H9 (cell line): ENCODE results near the gene ATG14. TPM values are rescaled to one million over a fixed set of nuclear protein-coding genes. Genes with fewer than 3 reads are reported as not detected.

Experiments
- DNase-seq: peaks from one replicate; pipeline ENCODE4 v3.0.0-alpha.2; 2017
- H2AFZ ChIP-seq: one replicate; pipeline ENCODE4 v1.6.1; 2013; ENCODE audit warnings: mild to moderate bottlenecking, low read length, control low read depth, moderate library complexity
- H2AK5ac ChIP-seq: 2 replicates; pipeline ENCODE4 v1.6.1; 2013; ENCODE audit warnings: low read length, control low read depth, mixed read lengths; ENCODE audit not compliant: insufficient read length
- H2BK120ac ChIP-seq: one replicate; pipeline ENCODE4 v1.6.1; 2013; ENCODE audit warnings: low read depth, mild to moderate bottlenecking, low read length, control low read depth, inconsistent platforms; ENCODE audit not compliant: poor library complexity, severe bottlenecking
- H2BK12ac ChIP-seq: 2 replicates; pipeline ENCODE4 v1.6.1; 2013; ENCODE audit warnings: low read length, control low read depth, mixed read lengths, low read depth; ENCODE audit not compliant: insufficient read length
- H2BK15ac ChIP-seq: 2 replicates; pipeline ENCODE4 v1.6.1; 2013; ENCODE audit warnings: low read depth, low read length, control low read depth
- H2BK20ac ChIP-seq: one replicate; pipeline ENCODE4 v1.6.1; 2013; ENCODE audit warnings: low read depth, mild to moderate bottlenecking, low read length, control low read depth, inconsistent platforms; ENCODE audit not compliant: poor library complexity, severe bottlenecking
- H2BK5ac ChIP-seq: 2 replicates; pipeline ENCODE4 v1.6.1; 2013; ENCODE audit warnings: low read length, control low read depth, mixed read lengths; ENCODE audit not compliant: insufficient read length
- H3K14ac ChIP-seq: 2 replicates; pipeline ENCODE4 v1.6.1; 2013; ENCODE audit warnings: low read length, control low read depth; ENCODE audit not compliant: insufficient read depth
- H3K18ac ChIP-seq: 2 replicates; pipeline ENCODE4 v1.6.1; 2013; ENCODE audit warnings: low read depth, mild to moderate bottlenecking, mixed read lengths, low read length, control low read depth; ENCODE audit not compliant: insufficient read length
- H3K23ac ChIP-seq: 2 replicates; pipeline ENCODE4 v1.6.1; 2013; ENCODE audit warnings: low read length, control low read depth, mixed read lengths, low read depth; ENCODE audit not compliant: insufficient read length
- H3K23me2 ChIP-seq: 2 replicates; pipeline ENCODE4 v1.6.1; 2013; ENCODE audit warnings: low read depth, mild to moderate bottlenecking, mixed read lengths, low read length, control low read depth; ENCODE audit not compliant: insufficient read length, poor library complexity, severe bottlenecking
- H3K27ac ChIP-seq: 2 replicates; pipeline ENCODE4 v1.5.1; 2013; ENCODE audit warnings: low read length, control low read depth, mixed read lengths, low read depth; ENCODE audit not compliant: insufficient read length
- H3K27me3 ChIP-seq: 2 replicates; pipeline ENCODE4 v1.6.1; 2013; ENCODE audit warnings: low read length, control low read depth, inconsistent platforms; ENCODE audit not compliant: insufficient read depth
- H3K4ac ChIP-seq: 2 replicates; pipeline ENCODE4 v1.6.1; 2013; ENCODE audit warnings: low read depth, mild to moderate bottlenecking, control low read depth, inconsistent platforms, low read length, moderate library complexity
- H3K4me1 ChIP-seq: 2 replicates; pipeline ENCODE4 v1.6.1; 2013; ENCODE audit warnings: low read length, control low read depth, inconsistent platforms; ENCODE audit not compliant: insufficient read depth
- H3K4me2 ChIP-seq: 2 replicates; pipeline ENCODE4 v1.6.1; 2013; ENCODE audit warnings: low read length, control low read depth, mixed read lengths; ENCODE audit not compliant: insufficient read length, insufficient read depth
- H3K56ac ChIP-seq: 2 replicates; pipeline ENCODE4 v1.6.1; 2013; ENCODE audit warnings: low read depth, mild to moderate bottlenecking, mixed read lengths, low read length, control low read depth; ENCODE audit not compliant: insufficient read length
- H3K79me1 ChIP-seq: 2 replicates; pipeline ENCODE4 v1.6.1; 2013; ENCODE audit warnings: low read depth, mild to moderate bottlenecking, moderate library complexity, low read length, control low read depth, inconsistent platforms; ENCODE audit not compliant: insufficient read depth, poor library complexity, severe bottlenecking
- H3K79me2 ChIP-seq: 2 replicates; pipeline ENCODE4 v1.6.1; 2013; ENCODE audit warnings: low read length, control low read depth, inconsistent platforms; ENCODE audit not compliant: insufficient read depth
- H3K9ac ChIP-seq: 2 replicates; pipeline ENCODE4 v1.6.1; 2013; ENCODE audit warnings: low read length, control low read depth, mixed read lengths; ENCODE audit not compliant: insufficient read length; ENCODE audit errors: extremely low read depth
- H3K9me3 ChIP-seq: one replicate; pipeline ENCODE4 v1.6.1; 2013; ENCODE audit warnings: low read depth, low read length, inconsistent platforms; ENCODE audit not compliant: control insufficient read depth
- H3T11ph ChIP-seq: one replicate; pipeline ENCODE4 v1.6.1; 2013; ENCODE audit warnings: mild to moderate bottlenecking, low read length, control low read depth, inconsistent platforms
- H4K20me1 ChIP-seq: one replicate; pipeline ENCODE4 v1.6.1; 2013; ENCODE audit not compliant: control insufficient read depth, insufficient read length, insufficient read depth
- H4K5ac ChIP-seq: 2 replicates; pipeline ENCODE4 v1.6.1; 2013; ENCODE audit warnings: low read depth, mild to moderate bottlenecking, mixed read lengths, low read length, control low read depth; ENCODE audit not compliant: insufficient read length
- H4K8ac ChIP-seq: replicated peaks from 2 replicates; pipeline ENCODE4 v1.6.1; 2013; ENCODE audit warnings: low read length, control low read depth, mixed read lengths, low read depth; ENCODE audit not compliant: insufficient read length
- H4K91ac ChIP-seq: 2 replicates; pipeline ENCODE4 v1.6.1; 2013; ENCODE audit warnings: low read depth, mild to moderate bottlenecking, moderate library complexity, mixed read lengths, low read length, control low read depth; ENCODE audit not compliant: insufficient read length
- H3K27ac Mint-ChIP-seq, 3 experiments: 2 replicates in 2 of 3; 3 replicates in 1 of 3; pipeline ENCODE4 v1.8.0; 2020 to 2021; ENCODE audit warnings: mixed read lengths in 3 of 3, mild to moderate bottlenecking in 1 of 3, moderate library complexity in 1 of 3
- H3K27me3 Mint-ChIP-seq: 2 replicates; pipeline ENCODE4 v1.8.0; 2021; ENCODE audit warnings: low read depth, mild to moderate bottlenecking, moderate library complexity, mixed read lengths
- H3K36me3 Mint-ChIP-seq, 3 experiments: 2 replicates in 2 of 3; 3 replicates in 1 of 3; pipeline ENCODE4 v1.8.0; 2020 to 2021; ENCODE audit warnings: low read depth in 3 of 3, mixed read lengths in 3 of 3; ENCODE audit not compliant: insufficient read depth in 1 of 3
- H3K4me1 Mint-ChIP-seq, 2 experiments: 2 replicates each; pipeline ENCODE4 v1.8.0; 2020; ENCODE audit warnings: mixed read lengths in 2 of 2
- H3K4me3 Mint-ChIP-seq, 2 experiments: 2 replicates in 1 of 2; 3 replicates in 1 of 2; pipeline ENCODE4 v1.8.0; 2020 to 2021; ENCODE audit warnings: mild to moderate bottlenecking in 2 of 2, mixed read lengths in 2 of 2, moderate library complexity in 1 of 2
- H3K9me3 Mint-ChIP-seq, 2 experiments: 2 replicates in 1 of 2; 3 replicates in 1 of 2; pipeline ENCODE4 v1.8.0; 2020; ENCODE audit warnings: mild to moderate bottlenecking in 2 of 2, mixed read lengths in 2 of 2, moderate library complexity in 1 of 2
- WGBS: extraction: QIAGEN DNeasy Blood & Tissue Kit; methylation state at CpG from one replicate; pipeline ENCODE4 v1.1.7; 2013; ENCODE audit warnings: missing lambda C conversion rate, low lambda C conversion rate, mixed read lengths; ENCODE audit not compliant: insufficient read length; ENCODE audit errors: extremely low coverage; 5-methylcytosine and 5-hydroxymethylcytosine counted together
- total RNA-seq: library from RNA; stranded (reverse); gene quantifications from 2 replicates; pipeline ENCODE4 v1.2.1, GENCODE V29; 2021
- TF ChIP-seq, protein P1 (sequence below): fragments of 200-600 bp; sonication (generic); conservative IDR thresholded peaks from 3 replicates; pipeline ENCODE4 v1.8.0; 2021; ENCODE audit warnings: antibody characterized with exemption, mild to moderate bottlenecking

The ATG14 gene
- total RNA-seq, 1 experiment from 2014 or later, result 13.6 TPM

DNA sequence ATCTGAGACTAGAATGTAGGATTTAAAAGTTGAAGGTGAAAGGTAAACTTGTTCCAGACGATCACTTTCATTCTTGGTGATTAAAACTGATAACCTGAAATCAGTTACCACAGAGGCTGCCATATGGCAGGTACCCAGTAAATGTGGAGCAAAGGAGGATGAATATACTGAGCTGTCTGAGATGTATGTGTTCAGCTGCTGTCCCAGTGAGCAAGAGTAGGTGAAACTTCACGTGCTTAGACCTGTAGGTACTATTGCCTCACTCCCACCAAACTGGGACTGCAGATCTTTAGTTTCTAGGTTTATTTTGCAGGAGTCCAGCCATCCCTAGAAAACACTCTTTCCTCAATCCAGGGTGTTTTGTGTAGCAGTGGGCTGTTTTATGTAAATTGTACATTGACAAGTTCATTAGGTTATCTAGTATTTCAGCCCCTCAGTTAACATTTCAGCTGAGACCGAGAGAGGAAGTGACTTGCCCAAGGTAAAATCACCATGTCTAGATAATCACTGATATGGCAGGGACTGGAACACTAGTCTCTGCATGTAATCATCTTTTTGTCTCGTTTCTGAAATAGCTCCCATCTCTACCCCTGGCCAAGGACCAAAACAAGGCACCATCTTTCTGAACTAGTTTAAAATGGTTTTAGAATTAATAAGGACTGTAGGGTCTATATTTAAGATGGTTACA, 62.7 kb downstream of the ATG14 start:
- no peak overlapping the region; a peak in 1 of 7 replicates for H3K27ac Mint-ChIP-seq
- H2BK20ac ChIP-seq, result no peak overlapping the region
- no peaks in the 10 kb centered on the region for H3K79me2 ChIP-seq
- no peaks in the 10 kb centered on the region for H3K4me1 ChIP-seq
- H2BK15ac ChIP-seq, result no peak overlapping the region
- H4K91ac ChIP-seq, result no peak overlapping the region
- peaks cover 0 to 16% (median 14%) of the 10 kb centered on the region in 3 experiments; a peak in 4 of 7 replicates for H3K36me3 Mint-ChIP-seq
- no peak overlapping the region for H3K14ac ChIP-seq
- H4K5ac ChIP-seq, result no peak overlapping the region
- H3K23ac ChIP-seq, result no peak overlapping the region
- H3K18ac ChIP-seq, result no peak overlapping the region
- no peak overlapping the region for H3K4me2 ChIP-seq
- TF ChIP-seq, protein P1, sequence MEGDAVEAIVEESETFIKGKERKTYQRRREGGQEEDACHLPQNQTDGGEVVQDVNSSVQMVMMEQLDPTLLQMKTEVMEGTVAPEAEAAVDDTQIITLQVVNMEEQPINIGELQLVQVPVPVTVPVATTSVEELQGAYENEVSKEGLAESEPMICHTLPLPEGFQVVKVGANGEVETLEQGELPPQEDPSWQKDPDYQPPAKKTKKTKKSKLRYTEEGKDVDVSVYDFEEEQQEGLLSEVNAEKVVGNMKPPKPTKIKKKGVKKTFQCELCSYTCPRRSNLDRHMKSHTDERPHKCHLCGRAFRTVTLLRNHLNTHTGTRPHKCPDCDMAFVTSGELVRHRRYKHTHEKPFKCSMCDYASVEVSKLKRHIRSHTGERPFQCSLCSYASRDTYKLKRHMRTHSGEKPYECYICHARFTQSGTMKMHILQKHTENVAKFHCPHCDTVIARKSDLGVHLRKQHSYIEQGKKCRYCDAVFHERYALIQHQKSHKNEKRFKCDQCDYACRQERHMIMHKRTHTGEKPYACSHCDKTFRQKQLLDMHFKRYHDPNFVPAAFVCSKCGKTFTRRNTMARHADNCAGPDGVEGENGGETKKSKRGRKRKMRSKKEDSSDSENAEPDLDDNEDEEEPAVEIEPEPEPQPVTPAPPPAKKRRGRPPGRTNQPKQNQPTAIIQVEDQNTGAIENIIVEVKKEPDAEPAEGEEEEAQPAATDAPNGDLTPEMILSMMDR, result no peak
- no peak overlapping the region for H2AK5ac ChIP-seq
- no peak overlapping the region for H3T11ph ChIP-seq
- H4K20me1 ChIP-seq, result no peaks in the 10 kb centered on the region
- H2BK5ac ChIP-seq, result no peak overlapping the region
- no peak overlapping the region for H3K27ac ChIP-seq
- no peaks in the 10 kb centered on the region for H3K27me3 ChIP-seq
- no peak overlapping the region for H4K8ac ChIP-seq
- no peak overlapping the region for H3K4ac ChIP-seq
- H3K9me3 Mint-ChIP-seq, result no peaks in the 10 kb centered on the region
- H3K79me1 ChIP-seq, result no peaks in the 10 kb centered on the region
- no peaks in the 10 kb centered on the region for H3K27me3 Mint-ChIP-seq
- no peak for DNase-seq
- H3K56ac ChIP-seq, result no peak overlapping the region
- no peak overlapping the region for H3K4me3 Mint-ChIP-seq
- no peaks in the 10 kb centered on the region for H3K23me2 ChIP-seq
- no peak overlapping the region for H2AFZ ChIP-seq
- no peak overlapping the region for H2BK120ac ChIP-seq
- no CpG with 5 or more reads among the region's 4 CpGs for WGBS
- H2BK12ac ChIP-seq, result no peak overlapping the region
- H3K9me3 ChIP-seq, result no peaks in the 10 kb centered on the region
- H3K4me1 Mint-ChIP-seq, result peaks cover 2 to 9% of the 10 kb centered on the region in 2 experiments; a peak in 3 of 4 replicates
- H3K9ac ChIP-seq, result no peak overlapping the region
